AG09319 (cell line): ENCODE data around the gene FUT3.
"Not testable (repeated sequence)": the region's sequence is repeated elsewhere in the genome, so short reads cannot be mapped to it uniquely, and the experiment has no call there.

Experiments
- DNase-seq: peaks from one replicate; pipeline ENCODE4 v3.0.0-alpha.2; 2010; ENCODE audit warnings: low read depth; ENCODE audit errors: extremely low read depth
- TF ChIP-seq, protein P1 (sequence below): IDR thresholded peaks from 2 replicates; pipeline ENCODE4 v1.5.1; 2011; ENCODE audit warnings: low read depth, mild to moderate bottlenecking, inconsistent platforms, low read length, moderate library complexity

FUT3 gene

DNA sequence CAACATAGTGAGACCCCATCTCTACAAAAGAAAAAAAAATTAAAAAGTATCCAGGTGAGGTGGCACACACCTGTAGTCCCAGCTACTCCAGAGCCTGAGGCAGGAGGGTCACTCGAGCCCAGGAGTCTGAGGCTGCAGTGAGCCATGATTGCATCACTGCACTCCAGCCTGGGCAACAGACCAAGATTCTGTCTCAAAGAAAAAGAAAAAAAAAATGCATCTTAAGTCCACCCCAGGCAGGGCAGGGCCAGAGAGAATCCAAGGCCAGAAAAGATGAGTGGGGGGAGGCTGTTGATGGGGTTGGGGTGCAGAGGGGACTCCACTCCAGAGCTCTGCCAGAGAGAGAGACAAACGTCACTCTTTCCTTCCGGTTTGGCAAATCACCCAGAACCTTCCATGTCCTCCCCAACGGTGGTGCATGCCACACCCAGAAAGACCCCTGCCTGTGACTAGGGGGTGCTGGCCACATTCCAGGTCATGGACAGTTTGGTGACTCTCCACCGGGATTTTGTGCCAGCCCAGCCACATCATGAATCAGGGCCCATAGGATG is 431 bp downstream of the FUT3 start:
- DNase-seq, result peak; percentile 12
- TF ChIP-seq, protein P1, sequence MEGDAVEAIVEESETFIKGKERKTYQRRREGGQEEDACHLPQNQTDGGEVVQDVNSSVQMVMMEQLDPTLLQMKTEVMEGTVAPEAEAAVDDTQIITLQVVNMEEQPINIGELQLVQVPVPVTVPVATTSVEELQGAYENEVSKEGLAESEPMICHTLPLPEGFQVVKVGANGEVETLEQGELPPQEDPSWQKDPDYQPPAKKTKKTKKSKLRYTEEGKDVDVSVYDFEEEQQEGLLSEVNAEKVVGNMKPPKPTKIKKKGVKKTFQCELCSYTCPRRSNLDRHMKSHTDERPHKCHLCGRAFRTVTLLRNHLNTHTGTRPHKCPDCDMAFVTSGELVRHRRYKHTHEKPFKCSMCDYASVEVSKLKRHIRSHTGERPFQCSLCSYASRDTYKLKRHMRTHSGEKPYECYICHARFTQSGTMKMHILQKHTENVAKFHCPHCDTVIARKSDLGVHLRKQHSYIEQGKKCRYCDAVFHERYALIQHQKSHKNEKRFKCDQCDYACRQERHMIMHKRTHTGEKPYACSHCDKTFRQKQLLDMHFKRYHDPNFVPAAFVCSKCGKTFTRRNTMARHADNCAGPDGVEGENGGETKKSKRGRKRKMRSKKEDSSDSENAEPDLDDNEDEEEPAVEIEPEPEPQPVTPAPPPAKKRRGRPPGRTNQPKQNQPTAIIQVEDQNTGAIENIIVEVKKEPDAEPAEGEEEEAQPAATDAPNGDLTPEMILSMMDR, result no peak

DNA sequence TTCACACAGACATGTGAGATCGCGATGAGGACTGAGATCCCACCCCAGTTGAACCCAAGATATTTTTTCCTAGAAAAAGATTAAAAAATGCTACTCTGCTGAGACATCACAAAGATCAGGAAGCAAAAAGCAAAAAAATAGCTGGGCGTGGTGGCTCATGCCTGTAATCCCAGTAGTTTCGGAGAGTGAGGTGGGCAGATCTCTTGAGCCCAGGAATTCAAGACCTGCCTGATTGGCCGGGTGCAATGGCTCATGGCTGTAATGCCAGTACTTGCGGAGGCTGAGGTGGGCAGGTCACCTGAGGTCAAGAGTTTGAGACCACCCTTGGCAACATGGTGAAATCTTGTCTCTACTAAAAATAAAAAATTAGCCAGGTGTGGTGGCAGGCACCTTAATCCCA is 1.1 kb downstream of the FUT3 start:
- DNase-seq, result no peak
- TF ChIP-seq, protein P1, result no peak

DNA sequence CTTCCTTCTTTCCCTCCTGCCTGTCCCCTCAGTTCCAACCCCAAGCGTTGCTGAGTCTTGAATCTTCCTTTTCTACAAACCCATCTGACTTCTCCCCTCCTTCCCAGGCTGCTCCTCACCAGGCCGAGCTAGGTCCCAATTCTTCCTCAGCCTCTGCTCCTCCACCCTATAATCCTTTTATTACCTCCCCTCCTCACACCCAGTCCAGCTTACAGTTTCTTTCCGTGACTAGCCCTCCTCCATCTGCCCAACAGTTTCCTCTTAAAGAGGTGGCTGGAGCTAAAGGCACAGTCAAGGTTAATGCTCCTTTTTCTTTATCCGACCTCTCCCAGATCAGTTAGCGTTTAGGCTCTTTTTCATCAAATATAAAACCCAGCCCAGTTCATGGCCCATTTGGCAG is 2.6 kb downstream of the FUT3 start:
- not testable (repeated sequence) for DNase-seq

DNA sequence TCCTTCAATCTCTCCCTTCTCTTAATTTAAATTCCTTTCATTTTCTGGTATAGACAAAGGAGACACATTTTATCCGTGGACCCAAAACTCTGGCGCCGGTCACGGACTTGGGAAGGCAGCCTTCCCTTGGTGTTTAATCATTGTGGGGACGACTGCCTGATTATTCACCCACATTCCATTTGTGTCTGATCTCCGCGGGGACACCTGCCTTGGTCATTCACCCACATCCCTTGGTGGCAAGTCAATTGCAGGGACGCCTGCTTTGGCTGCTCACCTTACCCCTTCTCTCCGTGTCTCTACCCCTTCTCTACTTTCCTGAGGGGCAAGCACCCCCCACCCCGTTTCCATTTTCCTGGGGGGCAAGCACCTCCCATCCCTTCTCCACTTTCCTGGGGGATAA is 3.4 kb downstream of the FUT3 start:
- DNase-seq, result not testable (repeated sequence)

DNA sequence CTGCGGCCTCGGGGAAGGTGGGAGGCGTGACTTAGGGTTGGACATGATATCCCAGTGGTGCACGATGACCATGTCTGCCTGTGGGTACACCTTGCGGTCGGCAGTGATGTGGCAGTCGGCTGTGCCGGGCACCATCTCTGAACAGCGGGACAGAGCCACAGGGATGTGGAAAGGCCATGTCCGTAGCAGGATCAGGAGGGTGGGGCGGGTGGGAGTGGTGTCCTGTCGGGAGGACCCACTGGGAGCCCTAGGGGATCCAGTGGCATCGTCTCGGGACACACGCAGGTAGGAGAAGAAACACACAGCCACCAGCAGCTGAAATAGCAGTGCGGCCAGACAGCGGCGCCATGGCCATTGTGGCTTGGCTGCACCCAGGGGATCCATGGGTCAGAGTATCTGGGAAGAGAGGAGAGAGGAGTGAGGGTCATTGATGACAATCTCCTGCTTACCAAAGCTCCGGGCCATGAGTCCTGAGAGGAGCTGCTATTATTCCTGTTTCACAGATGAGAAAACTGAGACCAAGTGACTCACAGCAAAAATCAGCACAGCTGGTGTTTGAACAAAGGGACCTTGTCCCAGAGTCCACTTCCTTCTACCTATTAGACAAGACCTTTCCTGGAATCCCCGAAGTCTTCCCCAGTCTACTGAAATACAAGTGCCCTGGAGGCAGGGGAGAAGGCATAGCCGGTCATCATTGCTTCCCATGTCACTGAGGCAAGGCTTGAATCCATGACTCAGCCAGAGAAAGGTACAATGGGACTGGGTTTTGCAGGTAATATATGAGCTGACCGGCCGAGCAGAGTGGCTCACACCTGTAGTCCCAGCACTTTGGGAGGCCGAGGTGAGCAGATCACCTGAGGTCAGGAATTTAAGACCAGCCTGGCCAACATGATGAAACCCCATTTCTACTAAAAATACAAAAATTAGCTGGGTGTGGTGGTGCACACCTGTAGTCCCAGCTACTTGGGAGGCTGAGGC is 6.5 kb downstream of the FUT3 start:
- TF ChIP-seq, protein P1, result no peak
- no peak for DNase-seq

DNA sequence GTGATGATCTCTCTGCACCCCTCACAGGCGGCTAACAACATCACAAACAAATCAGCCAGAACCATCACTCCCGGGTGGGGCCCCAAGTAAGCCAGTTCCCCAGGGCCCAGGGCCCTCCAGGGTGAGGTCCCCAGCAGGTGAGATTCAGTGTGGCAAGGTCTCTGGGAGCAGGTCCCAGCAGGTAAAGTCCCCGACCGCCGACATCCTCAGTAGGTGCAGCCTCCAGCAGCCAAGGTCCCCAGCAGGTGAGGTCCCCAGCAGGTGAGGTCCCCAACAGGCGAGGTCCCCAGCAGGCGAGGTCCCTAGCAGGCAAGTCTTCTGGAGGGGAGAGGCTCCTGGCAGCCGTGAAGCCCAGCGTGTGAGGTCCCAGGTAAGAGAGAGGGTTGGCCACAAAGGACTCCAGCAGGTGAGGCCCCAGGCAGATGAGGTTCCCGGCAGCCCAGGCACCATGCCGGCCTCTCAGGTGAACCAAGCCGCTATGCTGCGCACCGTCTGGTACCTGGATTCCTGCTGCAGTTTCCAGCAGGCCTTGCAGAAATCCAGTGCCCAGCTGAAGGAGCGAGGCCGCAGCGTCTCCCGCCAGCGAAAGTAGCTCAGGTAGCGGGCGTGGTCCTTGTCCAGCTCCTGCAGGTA is 7.8 kb downstream of the FUT3 start:
- TF ChIP-seq, protein P1, result no peak
- DNase-seq, result no peak

DNA sequence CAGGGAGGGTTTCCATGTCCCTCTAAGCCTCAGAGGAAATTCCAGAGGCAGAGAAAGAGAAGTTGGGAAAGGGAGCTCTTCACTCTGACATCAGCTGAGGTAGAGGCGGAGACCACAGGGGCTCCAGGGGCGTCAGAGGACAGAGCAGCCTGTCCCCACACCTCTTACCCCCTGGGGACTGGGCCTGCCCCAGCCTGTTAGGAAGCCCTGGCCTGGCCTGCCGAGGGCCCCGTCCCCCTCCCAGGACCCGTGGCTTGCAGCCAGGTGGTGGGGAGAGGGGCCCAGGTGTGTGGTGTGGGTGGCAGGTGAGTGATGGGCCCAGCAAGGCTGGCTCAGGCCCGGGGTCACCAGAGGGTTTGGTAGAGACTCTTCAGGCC is 9.5 kb downstream of the FUT3 start:
- not testable (repeated sequence) for DNase-seq

DNA sequence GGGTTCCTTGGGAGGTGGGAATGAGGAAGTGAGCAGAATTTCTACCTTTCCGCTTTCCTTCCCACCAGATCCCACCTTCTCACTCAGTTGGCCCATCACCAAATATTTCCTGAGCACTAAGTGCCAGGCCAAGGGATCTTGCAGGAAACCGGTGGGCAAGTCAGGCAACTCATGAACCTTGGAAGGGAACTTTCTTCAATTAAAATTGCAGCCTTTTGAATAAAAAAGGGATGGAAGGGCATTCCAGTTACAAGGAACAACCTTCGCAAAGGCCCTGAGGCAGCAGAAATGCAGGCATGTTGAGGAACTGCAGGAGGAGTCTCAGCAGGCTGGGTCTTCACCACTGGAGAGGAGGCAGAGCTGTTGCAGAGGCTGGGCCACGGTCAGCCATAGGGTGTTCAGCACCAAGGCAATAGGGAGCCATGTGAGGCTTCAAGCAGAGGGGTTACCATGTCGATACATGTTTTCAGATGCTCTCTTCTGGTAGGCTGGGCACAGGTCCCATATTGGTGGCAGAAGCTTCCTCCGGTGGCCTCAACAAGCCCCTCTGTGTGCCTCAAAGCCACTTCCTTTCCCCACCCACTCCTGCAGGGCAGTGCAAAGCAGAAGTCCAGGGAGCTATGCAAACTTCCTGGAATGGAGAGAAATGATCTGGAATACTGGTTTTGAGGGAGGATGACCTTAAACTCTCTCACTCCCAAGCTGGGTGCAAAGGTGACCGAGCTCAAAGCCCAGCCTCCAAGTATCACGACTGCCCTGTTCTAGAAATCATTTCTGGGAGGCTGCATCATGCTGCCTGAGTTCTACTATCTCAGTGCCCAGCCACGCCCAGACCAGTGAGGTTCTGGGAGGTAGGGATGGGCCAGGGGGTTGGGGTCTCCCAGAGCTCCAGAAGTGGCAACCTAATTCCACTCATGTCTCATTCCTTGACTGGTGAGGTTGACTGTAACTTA is 11.9 kb downstream of the FUT3 start, which contains the start of gene FUT6:
FUT6 (minus strand) TSS at position 638 of the 953 bp plus-strand sequence. CDS start 7,135 bp downstream, outside the sequence.
- no peak for DNase-seq
- TF ChIP-seq, protein P1, result no peak
